Adrenal gland (tissue), 5 donors: ENCODE data around the gene C3AR1.

Experiments used
- POLR2A ChIP-seq, 2 donors: fragments of 450-650 bp; IDR thresholded peaks; one replicate each; pipeline ENCODE4 v1.6.1; 2017; ENCODE audit warnings: antibody characterized with exemption in 2 of 2, mild to moderate bottlenecking in 2 of 2, moderate library complexity in 1 of 2
- TF ChIP-seq, protein P1 (sequence below), 6 experiments: fragments of 450-650 bp in 4 of 6; fragments of 200-600 bp in 2 of 6; sonication (generic) in 1 of 6; IDR thresholded peaks; 1 replicate in 5 of 6; 2 replicates in 1 of 6; pipeline versions ENCODE4 v1.5.1 to v1.8.0; 2016 to 2021; ENCODE audit warnings: antibody characterized with exemption in 6 of 6, mild to moderate bottlenecking in 2 of 6, moderate library complexity in 1 of 6
- donor health status: DM: no; HTN: no; CAD: no.

DNA sequence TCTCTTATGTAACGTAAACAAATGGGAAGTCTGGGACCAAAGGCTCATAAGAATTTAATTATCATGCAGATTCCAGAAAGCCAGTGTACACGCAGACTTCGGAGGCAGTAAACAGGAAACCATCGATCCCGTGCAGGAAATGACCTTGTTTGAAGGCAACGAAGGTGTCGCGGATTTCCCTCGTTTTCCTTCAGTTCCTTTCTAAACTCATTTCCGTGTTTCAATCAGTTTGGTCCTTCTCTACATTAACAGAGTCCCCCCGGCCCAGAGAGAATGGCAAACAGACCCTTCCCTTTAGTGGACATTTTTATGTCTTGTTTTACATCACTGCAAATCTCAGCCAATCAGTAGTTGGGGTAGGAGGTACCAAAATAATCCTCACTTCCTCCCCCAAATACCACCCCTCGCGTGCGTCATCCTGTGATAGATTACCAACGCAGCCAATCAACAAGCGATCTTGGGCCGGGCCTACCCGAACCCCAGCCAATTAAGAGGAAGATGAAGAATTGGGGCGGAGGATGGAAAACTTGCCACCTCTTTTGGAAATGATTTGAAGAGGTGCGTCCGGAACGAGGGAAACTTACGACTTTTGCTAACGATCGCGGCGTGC, 39.8 kb downstream of the C3AR1 start:
- TF ChIP-seq, protein P1, sequence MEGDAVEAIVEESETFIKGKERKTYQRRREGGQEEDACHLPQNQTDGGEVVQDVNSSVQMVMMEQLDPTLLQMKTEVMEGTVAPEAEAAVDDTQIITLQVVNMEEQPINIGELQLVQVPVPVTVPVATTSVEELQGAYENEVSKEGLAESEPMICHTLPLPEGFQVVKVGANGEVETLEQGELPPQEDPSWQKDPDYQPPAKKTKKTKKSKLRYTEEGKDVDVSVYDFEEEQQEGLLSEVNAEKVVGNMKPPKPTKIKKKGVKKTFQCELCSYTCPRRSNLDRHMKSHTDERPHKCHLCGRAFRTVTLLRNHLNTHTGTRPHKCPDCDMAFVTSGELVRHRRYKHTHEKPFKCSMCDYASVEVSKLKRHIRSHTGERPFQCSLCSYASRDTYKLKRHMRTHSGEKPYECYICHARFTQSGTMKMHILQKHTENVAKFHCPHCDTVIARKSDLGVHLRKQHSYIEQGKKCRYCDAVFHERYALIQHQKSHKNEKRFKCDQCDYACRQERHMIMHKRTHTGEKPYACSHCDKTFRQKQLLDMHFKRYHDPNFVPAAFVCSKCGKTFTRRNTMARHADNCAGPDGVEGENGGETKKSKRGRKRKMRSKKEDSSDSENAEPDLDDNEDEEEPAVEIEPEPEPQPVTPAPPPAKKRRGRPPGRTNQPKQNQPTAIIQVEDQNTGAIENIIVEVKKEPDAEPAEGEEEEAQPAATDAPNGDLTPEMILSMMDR (IDR thresholded peaks at IDR 0.05): peak in 1 of 6 experiments; percentile 7
- peak in 1 of 2 donors; percentile 38 for TF ChIP-seq POLR2A (IDR thresholded peaks at IDR 0.05)
